ENCODE measurements around the gene MRAP2.

Gene MRAP2, protein sequence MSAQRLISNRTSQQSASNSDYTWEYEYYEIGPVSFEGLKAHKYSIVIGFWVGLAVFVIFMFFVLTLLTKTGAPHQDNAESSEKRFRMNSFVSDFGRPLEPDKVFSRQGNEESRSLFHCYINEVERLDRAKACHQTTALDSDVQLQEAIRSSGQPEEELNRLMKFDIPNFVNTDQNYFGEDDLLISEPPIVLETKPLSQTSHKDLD

DNA sequence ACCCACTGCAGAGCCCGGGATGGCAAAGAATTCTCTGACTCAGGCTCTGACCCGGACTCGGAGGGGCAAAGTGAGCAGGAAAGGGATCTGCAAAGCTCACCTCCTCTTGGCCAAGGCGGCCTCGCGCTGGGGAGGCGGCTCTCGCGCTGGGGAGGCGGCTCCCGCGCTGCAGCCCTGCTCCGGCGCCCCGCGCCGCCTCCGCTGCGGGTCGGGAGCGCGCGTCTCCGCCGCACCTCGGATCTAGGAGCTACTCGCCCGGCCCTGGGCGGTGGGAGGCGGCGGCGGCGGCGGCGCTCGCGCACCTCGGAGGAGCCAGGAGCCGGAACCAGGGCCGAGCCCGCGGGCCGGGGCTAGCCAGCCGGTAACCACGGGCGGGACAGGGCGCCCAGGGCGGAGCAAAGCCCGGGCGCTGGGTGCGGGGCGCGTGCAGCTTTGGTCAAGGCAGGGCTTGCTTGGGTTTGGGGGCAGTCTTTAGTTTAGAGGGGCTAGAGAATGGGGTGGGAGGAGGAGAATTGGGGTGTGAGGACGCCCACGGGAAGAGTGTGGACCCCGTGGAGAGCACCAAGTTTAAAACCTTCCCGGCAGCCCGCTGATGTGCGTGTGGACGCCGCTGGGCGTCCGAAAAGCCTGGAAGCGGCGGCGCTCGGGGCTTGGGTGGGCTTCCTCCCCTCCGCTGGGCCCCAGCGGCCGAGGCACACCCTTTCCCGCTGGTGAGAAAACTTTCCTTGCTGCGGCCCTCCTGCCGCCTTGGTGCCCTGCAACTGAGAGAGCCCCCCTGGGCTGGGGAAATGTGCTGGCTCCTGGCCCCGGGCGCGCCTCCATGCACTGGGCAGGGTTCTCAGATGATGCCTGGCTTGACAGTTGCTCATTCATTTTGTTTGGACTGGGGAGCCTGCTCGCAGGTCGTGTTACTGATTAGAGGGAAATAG lies at the start of gene MRAP2:
Gene MRAP2 (plus strand): TSS at position 250 of the 929 bp plus-strand sequence. CDS start 21,547 bp downstream, outside the sequence.
- H3K4me3 ChIP-seq, result peak within 1 kb of the TSS; percentile 73
- DNase-seq (ENCODE audit: low read depth, low spot score), result no peak

DNA sequence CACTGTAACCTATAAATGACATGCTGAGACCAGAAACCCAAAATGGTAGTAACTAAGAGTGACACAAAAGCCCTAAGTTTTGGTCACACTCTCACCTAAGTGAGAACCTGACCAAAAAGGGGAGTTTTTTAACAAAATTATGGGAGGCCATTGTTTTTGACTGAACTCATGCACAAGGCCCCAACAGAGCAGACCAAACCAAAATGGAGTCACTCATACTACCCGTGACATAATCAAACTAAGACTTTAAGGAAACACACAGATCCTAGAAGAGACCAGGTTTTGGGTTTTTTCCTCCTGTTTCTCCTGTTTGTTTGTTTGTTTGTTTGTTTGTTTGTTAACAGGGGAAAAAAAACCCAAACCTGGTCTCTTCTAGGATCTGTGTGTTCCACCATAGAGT lies 49.2 kb upstream of the MRAP2 start:
- Histone ChIP-seq H3K27ac (no peak overlapping the region), H3K36me3 (ENCODE audit: insufficient read depth, low read length) (no peaks in the 10 kb centered on the region), H3K4me3 (no peak overlapping the region), H3K9me3 (ENCODE audit: low read depth, low read length) (no peaks in the 10 kb centered on the region), H3K9ac (ENCODE audit: insufficient read length) (no peak overlapping the region)
- TF ChIP-seq POLR2AphosphoS5 (IDR thresholded peaks at IDR 0.05; ENCODE audit: borderline replicate concordance, low read depth, low read length), result no peak
- TF ChIP-seq EZH2 (IDR thresholded peaks at IDR 0.05), result no peak
- no peak for TF ChIP-seq FOXP2 (optimal IDR thresholded peaks at IDR 0.05; ENCODE audit: control extremely low read depth, extremely low read length, insufficient read depth)
- no peak for DNase-seq (ENCODE audit: low read depth, low spot score)

More for the DNA sequence above, at the start of gene MRAP2:
- Histone ChIP-seq H3K9me3 (ENCODE audit: low read depth, low read length) (no peaks in the 10 kb centered on the region), H3K9ac (ENCODE audit: insufficient read length) (no peak within 1 kb of the TSS), H3K36me3 (ENCODE audit: insufficient read depth, low read length) (no peaks in the 10 kb centered on the region), H3K27ac (no peak within 1 kb of the TSS)
- TF ChIP-seq POLR2AphosphoS5 (IDR thresholded peaks at IDR 0.05; ENCODE audit: borderline replicate concordance, low read depth, low read length) (no peak), FOXP2 (optimal IDR thresholded peaks at IDR 0.05; ENCODE audit: control extremely low read depth, extremely low read length, insufficient read depth) (no peak), EZH2 (IDR thresholded peaks at IDR 0.05) (peak; percentile 45)

DNA sequence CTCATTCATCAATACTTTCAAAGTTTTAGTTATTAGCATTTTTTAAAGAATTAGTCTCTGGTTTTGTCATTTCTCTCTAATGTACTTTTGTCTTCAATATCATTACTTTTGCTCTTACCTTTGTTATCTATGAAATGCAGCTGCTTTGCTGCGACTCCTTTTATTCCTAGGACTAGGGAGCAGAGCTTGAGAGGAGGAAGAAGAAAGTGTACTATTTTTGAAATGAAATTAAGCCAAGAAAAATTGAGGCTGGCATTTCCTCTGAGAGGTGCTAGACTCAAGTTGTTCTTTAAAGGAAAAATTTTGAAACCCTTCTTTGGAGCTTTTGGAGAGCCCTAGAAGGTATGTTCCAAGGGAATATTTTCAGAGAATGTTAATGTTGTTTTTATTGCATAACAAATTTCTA lies 48.3 kb upstream of the MRAP2 start:
- H3K27ac ChIP-seq, result no peak overlapping the region
- no peak overlapping the region for H3K9ac ChIP-seq (ENCODE audit: insufficient read length)
- H3K4me3 ChIP-seq, result no peak overlapping the region
- no peak for DNase-seq (ENCODE audit: low read depth, low spot score)
- no peaks in the 10 kb centered on the region for H3K9me3 ChIP-seq (ENCODE audit: low read depth, low read length)
- TF ChIP-seq EZH2 (IDR thresholded peaks at IDR 0.05) (no peak), FOXP2 (optimal IDR thresholded peaks at IDR 0.05; ENCODE audit: control extremely low read depth, extremely low read length, insufficient read depth) (no peak), POLR2AphosphoS5 (IDR thresholded peaks at IDR 0.05; ENCODE audit: borderline replicate concordance, low read depth, low read length) (no peak)
- H3K36me3 ChIP-seq (ENCODE audit: insufficient read depth, low read length), result no peaks in the 10 kb centered on the region

DNA sequence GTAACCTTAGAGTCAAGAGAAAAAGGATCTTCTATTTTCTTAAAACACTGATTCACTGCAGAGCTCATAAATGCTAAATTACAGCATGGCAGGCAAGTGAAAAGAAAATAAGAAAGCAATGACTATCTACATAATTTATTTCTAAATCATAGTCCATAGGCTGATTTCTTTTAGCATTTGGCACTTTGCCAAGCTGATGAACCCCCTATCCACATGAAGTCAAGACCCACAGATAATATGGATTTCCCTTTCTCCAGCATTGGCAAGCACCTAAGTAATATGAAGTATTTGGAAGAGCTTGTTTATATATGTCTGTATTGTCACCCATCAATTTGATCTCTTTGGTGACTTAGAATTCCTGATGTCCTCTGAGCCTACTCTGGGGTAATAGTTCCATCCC lies 47.9 kb upstream of the MRAP2 start:
- H3K4me3 ChIP-seq, result no peak overlapping the region
- DNase-seq (ENCODE audit: low read depth, low spot score), result no peak
- no peak overlapping the region for H3K27ac ChIP-seq
- TF ChIP-seq POLR2AphosphoS5 (IDR thresholded peaks at IDR 0.05; ENCODE audit: borderline replicate concordance, low read depth, low read length) (no peak), EZH2 (IDR thresholded peaks at IDR 0.05) (no peak), FOXP2 (optimal IDR thresholded peaks at IDR 0.05; ENCODE audit: control extremely low read depth, extremely low read length, insufficient read depth) (no peak)
- no peaks in the 10 kb centered on the region for H3K36me3 ChIP-seq (ENCODE audit: insufficient read depth, low read length)
- H3K9me3 ChIP-seq (ENCODE audit: low read depth, low read length), result no peaks in the 10 kb centered on the region
- no peak overlapping the region for H3K9ac ChIP-seq (ENCODE audit: insufficient read length)

DNA sequence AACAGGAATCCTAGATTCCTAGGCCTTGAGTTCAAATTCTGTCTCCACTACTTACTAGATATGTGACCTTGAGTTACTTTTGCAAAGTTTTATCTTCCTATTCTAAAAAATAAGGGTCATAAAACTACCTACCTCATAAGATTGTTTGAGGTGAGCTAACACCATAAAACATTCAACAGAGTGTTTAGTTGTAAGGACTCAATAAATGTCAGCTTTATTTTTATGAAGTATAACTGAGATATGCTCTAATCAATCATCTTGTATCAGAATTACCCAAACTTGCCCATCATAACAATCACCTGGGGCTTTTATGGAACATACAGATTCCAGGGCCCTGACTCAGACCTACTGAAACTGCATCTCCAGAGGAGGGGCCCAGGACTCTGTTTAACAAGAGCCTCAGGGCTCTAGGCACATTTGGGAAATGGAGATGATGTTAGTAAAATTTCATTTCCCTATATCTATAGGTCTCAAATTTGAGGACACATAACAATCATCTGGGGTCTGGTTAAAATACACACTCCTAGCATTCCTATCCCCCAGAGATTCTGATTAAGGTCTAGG lies 35.5 kb upstream of the MRAP2 start:
- Histone ChIP-seq H3K27ac (no peak overlapping the region), H3K4me3 (no peak overlapping the region)
- DNase-seq (ENCODE audit: low read depth, low spot score), result no peak

DNA sequence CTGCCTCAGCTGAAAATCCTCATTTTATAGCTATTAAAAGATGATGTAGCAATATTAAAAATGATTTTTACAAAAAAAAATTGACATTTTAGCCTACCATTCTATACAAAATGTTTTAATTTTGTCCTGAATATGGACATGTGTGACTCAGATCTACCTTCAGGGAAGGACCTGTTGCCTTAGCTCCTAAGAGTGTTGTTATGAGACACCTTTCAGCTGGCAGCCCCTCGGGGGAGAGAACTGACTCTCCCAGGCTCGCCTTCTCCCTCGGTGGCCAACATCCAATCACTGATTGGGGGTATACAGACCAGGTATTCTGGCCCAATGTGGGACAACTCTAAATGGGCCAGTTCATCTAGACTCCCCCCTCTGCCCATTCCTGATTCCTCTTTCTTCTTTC lies 32.5 kb upstream of the MRAP2 start:
- Histone ChIP-seq H3K36me3 (ENCODE audit: insufficient read depth, low read length) (no peaks in the 10 kb centered on the region), H3K4me3 (no peak overlapping the region), H3K27ac (no peak overlapping the region), H3K9ac (ENCODE audit: insufficient read length) (no peak overlapping the region), H3K9me3 (ENCODE audit: low read depth, low read length) (no peaks in the 10 kb centered on the region)
- DNase-seq (ENCODE audit: low read depth, low spot score), result no peak
- TF ChIP-seq FOXP2 (optimal IDR thresholded peaks at IDR 0.05; ENCODE audit: control extremely low read depth, extremely low read length, insufficient read depth), result no peak
- TF ChIP-seq POLR2AphosphoS5 (IDR thresholded peaks at IDR 0.05; ENCODE audit: borderline replicate concordance, low read depth, low read length), result no peak
- TF ChIP-seq EZH2 (IDR thresholded peaks at IDR 0.05), result no peak

More for the DNA sequence above, 35.5 kb upstream of the MRAP2 start:
- H3K9me3 ChIP-seq (ENCODE audit: low read depth, low read length), result no peaks in the 10 kb centered on the region
- no peaks in the 10 kb centered on the region for H3K36me3 ChIP-seq (ENCODE audit: insufficient read depth, low read length)
- no peak for TF ChIP-seq EZH2 (IDR thresholded peaks at IDR 0.05)
- no peak for TF ChIP-seq POLR2AphosphoS5 (IDR thresholded peaks at IDR 0.05; ENCODE audit: borderline replicate concordance, low read depth, low read length)
- TF ChIP-seq FOXP2 (optimal IDR thresholded peaks at IDR 0.05; ENCODE audit: control extremely low read depth, extremely low read length, insufficient read depth), result no peak
- no peak overlapping the region for H3K9ac ChIP-seq (ENCODE audit: insufficient read length)

DNA sequence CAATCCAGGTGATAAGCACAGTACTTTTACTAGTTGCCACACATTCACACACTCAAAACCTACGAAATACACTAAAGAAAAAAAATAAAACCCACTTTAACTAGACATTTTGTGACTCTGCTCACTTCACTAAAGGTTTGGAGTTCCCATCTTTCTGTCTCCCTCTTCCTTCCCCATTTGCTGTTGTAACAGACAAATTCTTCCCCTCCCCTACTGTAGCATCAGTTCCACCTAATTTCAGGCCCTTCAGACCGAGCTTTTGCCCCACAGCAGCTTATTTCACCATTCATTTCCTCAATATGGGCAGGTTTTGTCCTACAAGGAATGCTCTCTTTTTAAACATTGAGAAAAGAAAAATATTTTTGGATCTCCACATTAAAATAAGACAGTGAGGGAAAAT lies 31.3 kb upstream of the MRAP2 start:
- DNase-seq (ENCODE audit: low read depth, low spot score), result no peak
- H3K4me3 ChIP-seq, result no peak overlapping the region
- TF ChIP-seq EZH2 (IDR thresholded peaks at IDR 0.05), result no peak
- no peak for TF ChIP-seq POLR2AphosphoS5 (IDR thresholded peaks at IDR 0.05; ENCODE audit: borderline replicate concordance, low read depth, low read length)
- TF ChIP-seq FOXP2 (optimal IDR thresholded peaks at IDR 0.05; ENCODE audit: control extremely low read depth, extremely low read length, insufficient read depth), result no peak
- H3K36me3 ChIP-seq (ENCODE audit: insufficient read depth, low read length), result no peaks in the 10 kb centered on the region
- no peak overlapping the region for H3K9ac ChIP-seq (ENCODE audit: insufficient read length)
- H3K9me3 ChIP-seq (ENCODE audit: low read depth, low read length), result no peaks in the 10 kb centered on the region
- no peak overlapping the region for H3K27ac ChIP-seq

DNA sequence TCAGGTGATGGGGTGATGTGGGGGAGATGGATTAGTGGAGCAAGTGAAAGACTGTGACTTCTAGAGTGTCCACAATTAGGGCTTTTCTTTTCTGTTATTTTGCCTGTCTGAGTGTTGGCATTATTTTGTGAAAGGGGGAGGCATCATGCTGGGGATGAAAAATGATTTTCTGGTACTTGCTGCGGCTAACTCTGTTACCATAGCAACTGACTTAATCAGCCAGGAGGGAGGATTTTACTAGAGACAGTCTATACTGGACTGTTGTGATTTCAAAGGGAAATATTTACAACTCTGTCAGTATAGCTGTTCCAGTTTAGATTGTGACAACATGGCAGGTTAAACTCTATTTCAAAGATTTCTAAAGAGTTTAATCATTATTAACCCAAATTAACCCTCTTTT lies 30.4 kb upstream of the MRAP2 start:
- Histone ChIP-seq H3K9me3 (ENCODE audit: low read depth, low read length) (no peaks in the 10 kb centered on the region), H3K27ac (no peak overlapping the region), H3K36me3 (ENCODE audit: insufficient read depth, low read length) (no peaks in the 10 kb centered on the region), H3K4me3 (no peak overlapping the region), H3K9ac (ENCODE audit: insufficient read length) (no peak overlapping the region)
- DNase-seq (ENCODE audit: low read depth, low spot score), result no peak
- TF ChIP-seq EZH2 (IDR thresholded peaks at IDR 0.05) (no peak), FOXP2 (optimal IDR thresholded peaks at IDR 0.05; ENCODE audit: control extremely low read depth, extremely low read length, insufficient read depth) (no peak), POLR2AphosphoS5 (IDR thresholded peaks at IDR 0.05; ENCODE audit: borderline replicate concordance, low read depth, low read length) (no peak)

All from SK-N-MC (cell line).